ENCODE results near the gene IL1RL1.

The IL1RL1 gene

GRCh38 chr2:102310964-102311640, at the start of gene IL1RL1:
IL1RL1 (plus strand) TSS chr2:102311563; CDS start chr2:102338265, 26,702 bp downstream.
- no peak for DNase-seq

GRCh38 chr2:102262216-102263129, 48.9 kb upstream of the IL1RL1 start:
- DNase-seq = no peak

- DNase-seq = no peak
These were observed 46.4 kb upstream of the IL1RL1 start for GRCh38 chr2:102264952-102265351.

GRCh38 chr2:102266204-102266603, 45.2 kb upstream of the IL1RL1 start:
- DNase-seq = no peak

GRCh38 chr2:102267774-102268173, 43.6 kb upstream of the IL1RL1 start:
- DNase-seq = no peak

GRCh38 chr2:102268510-102269199, 42.7 kb upstream of the IL1RL1 start:
- no peak for DNase-seq

GRCh38 chr2:102269200-102269524, 42.2 kb upstream of the IL1RL1 start:
- no peak for DNase-seq

- DNase-seq = no peak
These were observed 39.5 kb upstream of the IL1RL1 start for GRCh38 chr2:102271844-102272243.

GRCh38 chr2:102273619-102274211, 37.6 kb upstream of the IL1RL1 start:
- DNase-seq = no peak

GRCh38 chr2:102276549-102277201, 34.7 kb upstream of the IL1RL1 start:
- no peak for DNase-seq

GRCh38 chr2:102277202-102277700, 34.1 kb upstream of the IL1RL1 start:
- no peak for DNase-seq

GRCh38 chr2:102278720-102279390, 32.5 kb upstream of the IL1RL1 start:
- DNase-seq = no peak

GRCh38 chr2:102279391-102279735, 32.0 kb upstream of the IL1RL1 start:
- DNase-seq = no peak

- DNase-seq = no peak
These were observed 28.7 kb upstream of the IL1RL1 start for GRCh38 chr2:102282678-102283091.

- no peak for DNase-seq
These were observed 27.4 kb upstream of the IL1RL1 start for GRCh38 chr2:102283996-102284395.

GRCh38 chr2:102284611-102285010, 26.8 kb upstream of the IL1RL1 start:
- DNase-seq = no peak

- no peak for DNase-seq
These were observed 26.0 kb upstream of the IL1RL1 start for GRCh38 chr2:102285368-102285767.

- DNase-seq = no peak
These were observed 25.3 kb upstream of the IL1RL1 start for GRCh38 chr2:102286041-102286440.

GRCh38 chr2:102289129-102289528, 22.2 kb upstream of the IL1RL1 start:
- DNase-seq = no peak

GRCh38 chr2:102290594-102290993, 20.8 kb upstream of the IL1RL1 start:
- DNase-seq = no peak

GRCh38 chr2:102291319-102292075, 19.9 kb upstream of the IL1RL1 start:
- DNase-seq = no peak

Data from NCI-H524 treated with DMSO at 0.1 percent for 48 hours (cell line).